Measurements from ENCODE around the gene FBXO11. TPM values are rescaled to one million over a fixed set of nuclear protein-coding genes. Genes with fewer than 3 reads are reported as not detected.

Gene FBXO11
- total RNA-seq, 6 experiments from 2014 or later = 42.3 to 51.5 (median 47.3) TPM

- no peaks in the 10 kb centered on the region for H3K36me3 Mint-ChIP-seq (ENCODE audit: low read depth)
- H3K27me3 Mint-ChIP-seq (ENCODE audit: insufficient read depth) = peaks cover 18% of the 10 kb centered on the region
These were observed 158.4 kb downstream of the FBXO11 start for GRCh38 chr2:47747878-47748277.

GRCh38 chr2:47744074-47744473 is 162.2 kb downstream of the FBXO11 start:
- Mint-ChIP-seq H3K36me3 (ENCODE audit: low read depth) (no peaks in the 10 kb centered on the region), H3K27ac (no peak overlapping the region), H3K4me1 (ENCODE audit: low read depth) (no peaks in the 10 kb centered on the region), H3K4me3 (no peak overlapping the region), H3K27me3 (ENCODE audit: insufficient read depth) (peaks cover 32% of the 10 kb centered on the region), H3K9me3 (peaks cover 6% of the 10 kb centered on the region; the same call in 1 of the 2 replicates)
- no peak for DNase-seq
- no peak for TF ChIP-seq CTCF (IDR thresholded peaks at IDR 0.05)

More at GRCh38 chr2:47747878-47748277, 158.4 kb downstream of the FBXO11 start:
- H3K4me3 Mint-ChIP-seq = no peak overlapping the region
- no peak overlapping the region for H3K27ac Mint-ChIP-seq
- TF ChIP-seq CTCF (IDR thresholded peaks at IDR 0.05) = no peak
- peaks cover 6% of the 10 kb centered on the region; the same call in 1 of the 2 replicates for H3K4me1 Mint-ChIP-seq (ENCODE audit: low read depth)
- peaks cover 6% of the 10 kb centered on the region; the same call in 1 of the 2 replicates for H3K9me3 Mint-ChIP-seq
- DNase-seq = no peak

GRCh38 chr2:47741637-47742036 is 164.7 kb downstream of the FBXO11 start:
- Mint-ChIP-seq H3K4me3 (no peak overlapping the region), H3K36me3 (ENCODE audit: low read depth) (no peaks in the 10 kb centered on the region), H3K9me3 (no peaks in the 10 kb centered on the region; the same call in 1 of the 2 replicates), H3K27ac (no peak overlapping the region), H3K4me1 (ENCODE audit: low read depth) (no peaks in the 10 kb centered on the region), H3K27me3 (ENCODE audit: insufficient read depth) (peaks cover 37% of the 10 kb centered on the region)
- no peak for TF ChIP-seq CTCF (IDR thresholded peaks at IDR 0.05)
- no peak for DNase-seq

- Mint-ChIP-seq H3K4me3 (no peak overlapping the region), H3K36me3 (ENCODE audit: low read depth) (no peaks in the 10 kb centered on the region), H3K27me3 (ENCODE audit: insufficient read depth) (peaks cover 38% of the 10 kb centered on the region), H3K27ac (no peak overlapping the region), H3K9me3 (no peaks in the 10 kb centered on the region), H3K4me1 (ENCODE audit: low read depth) (no peaks in the 10 kb centered on the region)
- no peak for DNase-seq
- no peak for TF ChIP-seq CTCF (IDR thresholded peaks at IDR 0.05)
These were observed 165.2 kb downstream of the FBXO11 start for GRCh38 chr2:47741101-47741500.

Other genes with a start within 250 kb of the FBXO11 start
- 10 to 100 TPM; 47.6 to 62.1 (median 57.3) TPM for gene MSH6, start 123.4 kb downstream of the FBXO11 start, total RNA-seq (2021; fragmentation: NEBNext Ultra II Directional; extraction: Animal tissue kit (Norgen Biotek cat#: 25700))